GM23248 (cell line): Measurements from ENCODE around the gene ADISSP. TPM values are rescaled to one million over a fixed set of nuclear protein-coding genes. Genes with fewer than 3 reads are reported as not detected.
A peak's percentile ranks its signal among the peaks of the same experiment; 100 is the strongest.

Experiments
- DNase-seq: peaks from one replicate; pipeline ENCODE4 v3.0.0-alpha.2; 2015
- H2AFZ ChIP-seq: fragments of 200-600 bp; sonication (generic); 2 replicates; pipeline ENCODE4 v1.6.1; 2016; ENCODE audit warnings: antibody characterized with exemption
- H3F3A ChIP-seq: fragments of 200-600 bp; sonication (generic); 2 replicates; pipeline ENCODE4 v1.6.1; 2016; ENCODE audit warnings: mild to moderate bottlenecking, antibody characterized with exemption, mixed run types; ENCODE audit not compliant: insufficient read depth
- H3K27ac ChIP-seq: fragments of 200-600 bp; sonication (generic); 2 replicates; pipeline ENCODE4 v1.5.1; 2016; ENCODE audit warnings: mild to moderate bottlenecking
- H3K27me3 ChIP-seq: fragments of 200-600 bp; sonication (generic); replicated peaks from 2 replicates; pipeline ENCODE4 v1.6.1; 2016; ENCODE audit warnings: mild to moderate bottlenecking; ENCODE audit not compliant: insufficient read depth
- H3K36me3 ChIP-seq: fragments of 200-600 bp; sonication (generic); 2 replicates; pipeline ENCODE4 v1.6.1; 2016; ENCODE audit warnings: low read depth, mild to moderate bottlenecking
- H3K4me1 ChIP-seq: fragments of 200-600 bp; sonication (generic); 2 replicates; pipeline ENCODE4 v1.6.1; 2016; ENCODE audit warnings: mild to moderate bottlenecking; ENCODE audit not compliant: insufficient read depth
- H3K4me2 ChIP-seq: fragments of 200-600 bp; sonication (generic); one replicate; pipeline ENCODE4 v1.6.1; 2016; ENCODE audit warnings: mild to moderate bottlenecking; ENCODE audit not compliant: unreplicated experiment
- H3K4me3 ChIP-seq: fragments of 200-600 bp; sonication (generic); 2 replicates; pipeline ENCODE4 v1.5.1; 2016; ENCODE audit warnings: mild to moderate bottlenecking
- H3K79me2 ChIP-seq: fragments of 200-600 bp; sonication (generic); 2 replicates; pipeline ENCODE4 v1.6.1; 2016; ENCODE audit warnings: mild to moderate bottlenecking; ENCODE audit not compliant: insufficient read depth
- H3K9ac ChIP-seq: fragments of 200-600 bp; sonication (generic); 2 replicates; pipeline ENCODE4 v1.6.1; 2016; ENCODE audit warnings: mild to moderate bottlenecking
- H3K9me2 ChIP-seq: fragments of 200-600 bp; sonication (generic); 2 replicates; pipeline ENCODE4 v1.6.1; 2016; ENCODE audit warnings: mixed run types, mild to moderate bottlenecking, moderate library complexity; ENCODE audit not compliant: insufficient read depth
- H3K9me3 ChIP-seq: fragments of 200-600 bp; sonication (generic); one replicate; pipeline ENCODE4 v1.6.1; 2017; ENCODE audit warnings: low read depth
- H4K20me1 ChIP-seq: fragments of 200-600 bp; sonication (generic); 2 replicates; pipeline ENCODE4 v1.6.0; 2016; ENCODE audit not compliant: insufficient read depth
- EZH2 ChIP-seq: fragments of 200-600 bp; sonication (generic); IDR thresholded peaks from 2 replicates; pipeline ENCODE4 v1.6.1; 2018; ENCODE audit warnings: antibody characterized with exemption, mild to moderate bottlenecking; ENCODE audit not compliant: insufficient read depth, poor library complexity, severe bottlenecking
- EZH2phosphoT487 ChIP-seq: fragments of 200-600 bp; sonication (generic); IDR thresholded peaks from 2 replicates; pipeline ENCODE4 v1.6.1; 2018; ENCODE audit warnings: antibody characterized with exemption, moderate library complexity, mild to moderate bottlenecking, low read depth; ENCODE audit not compliant: insufficient read depth
- WGBS, 2 experiments: methylation state at CpG; one replicate each; pipeline ENCODE4 v1.1.6; 2015 to 2017; ENCODE audit warnings: low lambda C conversion rate in 2 of 2, low coverage in 1 of 2; ENCODE audit errors: missing lambda C conversion rate in 2 of 2; 5-methylcytosine and 5-hydroxymethylcytosine counted together
- in situ Hi-C: fragments of 300-500 bp; cut with MboI; formaldehyde crosslinking; loops from 2 replicates; pipeline ENCODE4 v1.15.0; 2020
- polyA plus RNA-seq: library from polyadenylated mRNA; unstranded; fragments of >200 nt; fragmentation: Nextera tagmentation; extraction: Ambion mirVana; gene quantifications from 2 replicates; pipeline ENCODE4 v1.2.1, GENCODE V29; 2016
- total RNA-seq: library from RNA; depleted of rRNA; stranded (reverse); fragments of >200 nt; shearing (Covaris generic); gene quantifications from 2 replicates; pipeline ENCODE4 v1.2.3, GENCODE V29; 2014

Gene ADISSP
- total and polyA plus RNA-seq, 2 experiments from 2014 or later: 44.9 to 65.4 TPM

DNA sequence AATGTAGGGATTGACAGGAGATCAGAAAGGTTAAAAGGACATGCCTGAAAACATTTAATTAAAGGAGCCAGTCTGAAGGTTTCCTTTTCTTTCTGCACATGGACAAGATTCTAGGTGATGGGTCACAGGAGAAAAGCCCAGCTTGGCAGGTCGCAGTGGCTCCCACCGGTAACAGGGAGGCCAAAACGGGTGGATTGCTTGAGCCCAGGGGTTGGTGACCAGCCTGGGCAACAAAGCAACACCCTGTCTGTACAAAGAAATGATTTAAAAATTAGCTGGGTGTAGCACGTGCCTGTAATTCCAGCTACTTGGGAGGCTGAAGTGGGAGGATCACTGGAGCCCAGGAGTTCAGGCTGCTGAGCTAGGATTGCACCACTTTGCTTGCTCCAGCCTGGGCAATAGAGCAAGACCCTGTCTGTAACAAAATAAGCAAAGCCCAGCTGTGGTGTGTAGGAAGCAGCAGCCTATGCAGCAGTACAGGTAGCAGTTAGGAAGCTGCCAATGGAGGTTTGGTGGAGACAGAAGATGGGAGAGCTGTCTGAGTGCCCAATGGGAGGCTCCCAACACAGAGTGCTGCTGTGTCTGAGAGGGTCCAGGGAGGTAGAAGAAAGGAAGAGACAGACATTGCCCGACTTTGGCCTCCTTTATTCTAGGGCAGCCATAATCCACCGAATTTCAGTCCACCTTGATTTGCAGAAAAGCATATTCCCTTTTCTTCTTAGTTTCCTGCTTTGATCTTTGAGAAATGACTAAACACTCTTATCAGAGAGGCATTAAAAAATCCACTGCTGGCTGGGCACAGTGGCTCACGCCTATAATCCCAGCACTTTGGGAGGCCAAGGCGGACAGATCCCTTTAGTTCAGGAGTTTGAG, 45.7 kb upstream of the ADISSP start:
- Histone ChIP-seq H3K9me3 (no peaks in the 10 kb centered on the region), H3F3A (peaks cover 40% of the 10 kb centered on the region), H3K4me2 (no peak overlapping the region), H3K36me3 (no peaks in the 10 kb centered on the region), H3K4me3 (no peak overlapping the region), H4K20me1 (no peaks in the 10 kb centered on the region), H3K79me2 (peaks cover 17% of the 10 kb centered on the region; the same call in 1 of the 2 replicates), H3K27ac (peak overlapping the region; percentile 15; the same call in 1 of the 2 replicates), H3K9ac (no peak overlapping the region), H2AFZ (no peak overlapping the region), H3K4me1 (peaks cover 25% of the 10 kb centered on the region), H3K27me3 (no peaks in the 10 kb centered on the region), H3K9me2 (no peaks in the 10 kb centered on the region)
- 63 to 66% methylated on average over 8 of the region's 8 CpGs for WGBS, 2 experiments
- no peak for DNase-seq
- in situ Hi-C loops: no loop called here
- TF ChIP-seq EZH2phosphoT487: no peak
- no peak for TF ChIP-seq EZH2

DNA sequence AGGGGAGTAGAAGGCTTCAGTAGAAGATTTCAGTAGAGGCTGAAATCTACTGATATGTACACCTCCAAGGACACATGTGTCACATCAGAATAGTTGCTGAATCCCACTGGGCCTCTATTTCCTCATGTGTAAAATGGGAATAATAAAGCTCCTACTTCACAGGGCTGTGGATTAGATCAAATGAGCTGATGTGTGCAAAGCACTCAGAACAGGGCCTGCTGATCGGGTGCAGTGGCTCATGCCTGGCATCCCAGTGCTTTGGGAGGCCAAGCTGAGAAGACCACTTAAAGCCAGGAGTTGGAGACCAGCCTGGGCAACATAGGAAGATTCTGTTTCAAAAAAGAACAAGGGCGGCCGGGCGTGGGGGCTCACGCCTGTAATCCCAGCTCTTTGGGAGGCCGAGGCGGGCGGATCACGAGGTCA, 44.7 kb upstream of the ADISSP start:
- H3K4me3 ChIP-seq: no peak overlapping the region
- peaks cover 17% of the 10 kb centered on the region; the same call in 1 of the 2 replicates for H3K79me2 ChIP-seq
- H3K4me2 ChIP-seq: peak overlapping the region; percentile 21
- TF ChIP-seq EZH2phosphoT487 (no peak), EZH2 (no peak)
- H3K27ac ChIP-seq: peak overlapping the region; percentile 100
- in situ Hi-C loops: no loop called here
- no peaks in the 10 kb centered on the region for H3K9me3 ChIP-seq
- no peaks in the 10 kb centered on the region for H4K20me1 ChIP-seq
- peaks cover 45% of the 10 kb centered on the region for H3F3A ChIP-seq
- no peaks in the 10 kb centered on the region for H3K9me2 ChIP-seq
- no peak for DNase-seq
- no peaks in the 10 kb centered on the region for H3K36me3 ChIP-seq
- H2AFZ ChIP-seq: no peak overlapping the region
- WGBS, 2 experiments: 93 to 94% methylated on average over 7 to 9 of the region's 9 CpGs
- H3K4me1 ChIP-seq: peaks cover 32% of the 10 kb centered on the region
- H3K9ac ChIP-seq: peak overlapping the region; percentile 64
- H3K27me3 ChIP-seq: no peaks in the 10 kb centered on the region

DNA sequence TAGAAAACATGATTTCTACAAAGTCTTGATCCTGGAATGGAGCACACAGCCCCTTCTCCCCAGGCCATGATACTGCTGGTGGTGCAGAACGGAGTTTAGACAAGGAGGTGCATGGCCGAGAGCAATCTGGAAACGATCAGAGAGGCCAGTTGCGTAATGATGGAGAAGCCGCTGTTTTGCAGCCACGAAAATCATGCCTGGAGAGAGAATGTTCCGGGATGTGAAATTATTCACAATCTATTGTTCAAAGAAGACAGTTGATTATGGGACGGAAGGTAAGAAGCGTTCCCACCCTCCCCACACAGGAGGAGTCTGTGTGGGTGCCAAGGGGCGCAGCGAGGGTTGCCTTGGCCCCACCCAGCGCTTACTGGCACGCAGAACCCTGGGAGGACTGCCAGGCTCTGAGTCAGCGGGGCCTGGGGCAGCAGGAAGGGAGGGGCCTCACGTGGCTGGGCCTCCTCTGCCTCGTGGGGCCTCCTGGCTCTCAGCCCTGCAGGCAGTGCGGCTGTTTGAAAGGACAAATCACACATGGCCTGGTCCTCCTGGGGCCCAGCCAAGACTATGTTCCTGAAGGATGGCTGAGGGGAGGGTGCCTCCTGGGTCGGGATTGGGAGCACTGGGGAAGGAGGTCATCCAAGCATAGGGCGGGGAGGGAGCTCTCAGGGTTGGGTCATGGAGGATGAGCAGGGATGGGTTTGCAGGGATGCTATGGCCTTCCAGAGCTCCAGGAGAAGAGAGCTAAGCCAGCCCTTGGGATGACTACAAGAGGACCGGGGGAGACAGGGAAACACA, 44.1 kb upstream of the ADISSP start:
- Histone ChIP-seq H3K4me1 (peaks cover 38% of the 10 kb centered on the region), H3F3A (peaks cover 51% of the 10 kb centered on the region), H2AFZ (no peak overlapping the region; the same call in 1 of the 2 replicates), H3K4me2 (peak overlapping the region; percentile 91), H3K27ac (peak overlapping the region; percentile 100), H3K9me3 (no peaks in the 10 kb centered on the region), H3K9ac (peak overlapping the region; percentile 97), H3K9me2 (no peaks in the 10 kb centered on the region), H3K79me2 (peaks cover 17% of the 10 kb centered on the region; the same call in 1 of the 2 replicates), H3K4me3 (peak overlapping the region; percentile 74), H3K27me3 (no peaks in the 10 kb centered on the region), H3K36me3 (no peaks in the 10 kb centered on the region), H4K20me1 (no peaks in the 10 kb centered on the region)
- in situ Hi-C loops: no loop called here
- peak; percentile 98 for DNase-seq
- no peak for TF ChIP-seq EZH2phosphoT487
- no peak for TF ChIP-seq EZH2
- 1 to 3% methylated on average over 16 to 20 of the region's 20 CpGs for WGBS, 2 experiments

DNA sequence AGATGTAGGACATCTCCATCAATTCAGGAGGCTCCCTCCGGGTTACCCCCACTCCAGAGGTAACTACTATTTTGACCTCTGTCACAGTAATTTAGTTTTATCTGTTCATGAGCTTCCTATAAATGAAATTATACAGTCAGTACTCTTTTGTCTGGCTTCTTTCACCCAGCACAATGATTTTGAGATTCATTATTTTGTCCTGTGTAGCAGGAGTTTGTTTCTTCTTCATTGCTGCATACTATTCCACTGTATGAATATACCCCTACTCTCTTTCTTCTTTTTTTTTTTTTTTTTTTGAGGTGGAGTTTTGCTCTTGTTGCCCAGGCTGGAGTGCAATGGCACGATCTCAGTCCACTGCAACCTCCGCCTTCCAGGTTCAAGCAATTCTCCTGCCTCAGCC, 41.0 kb upstream of the ADISSP start:
- in situ Hi-C loops: no loop called here
- H3K27me3 ChIP-seq: no peaks in the 10 kb centered on the region
- peaks cover 68% of the 10 kb centered on the region for H3F3A ChIP-seq
- H3K9ac ChIP-seq: peak overlapping the region; percentile 89
- peak overlapping the region; percentile 99 for H3K27ac ChIP-seq
- H3K4me1 ChIP-seq: peaks cover 55% of the 10 kb centered on the region
- 72 to 84% methylated on average over 3 of the region's 3 CpGs for WGBS, 2 experiments
- peak overlapping the region; percentile 83 for H3K4me2 ChIP-seq
- H3K36me3 ChIP-seq: no peaks in the 10 kb centered on the region
- DNase-seq: no peak
- H3K79me2 ChIP-seq: peaks cover 17% of the 10 kb centered on the region; the same call in 1 of the 2 replicates
- peak overlapping the region; percentile 36 for H3K4me3 ChIP-seq
- H2AFZ ChIP-seq: no peak overlapping the region
- no peaks in the 10 kb centered on the region for H3K9me2 ChIP-seq
- H3K9me3 ChIP-seq: no peaks in the 10 kb centered on the region
- no peaks in the 10 kb centered on the region for H4K20me1 ChIP-seq
- TF ChIP-seq EZH2 (no peak), EZH2phosphoT487 (no peak)
